Measurements from ENCODE around the gene SLC25A47. TPM values are rescaled to one million over a fixed set of nuclear protein-coding genes. Genes with fewer than 3 reads are reported as not detected.

Gene SLC25A47
- total and polyA plus RNA-seq, 4 donors, result 0.02 to 0.12 (median 0.06) TPM; not detected in 1

GRCh38 chr14:100317389-100317788 is 5.8 kb upstream of the SLC25A47 start:
- WGBS, 2 donors, result 90 to 91% methylated on average over 6 of the region's 6 CpGs
- peaks cover 0 to 2% (median 0%) of the 10 kb centered on the region in 4 donors for H3K9me3 ChIP-seq (ENCODE audit: control insufficient read depth in 4 of 4, insufficient read depth in 3 of 4, low read length in 3 of 4)
- no peaks in the 10 kb centered on the region for H3K27me3 ChIP-seq (ENCODE audit: control insufficient read depth in 3 of 3, insufficient read depth in 3 of 3, low read length in 2 of 3)
- H3K9ac ChIP-seq (ENCODE audit: insufficient read depth in 1 of 2, low read length in 2 of 2), result no peak overlapping the region
- no peaks in the 10 kb centered on the region for H3K36me3 ChIP-seq (ENCODE audit: control insufficient read depth in 4 of 4, insufficient read depth in 4 of 4, low read length in 4 of 4)
- H3K4me1 ChIP-seq (ENCODE audit: control insufficient read depth in 5 of 5, insufficient read depth in 5 of 5, low read length in 5 of 5), result peaks cover 0 to 12% (median 7%) of the 10 kb centered on the region in 5 donors
- DNase-seq, result no peak
- H3K4me3 ChIP-seq, result no peak overlapping the region
- no peak overlapping the region for H3K27ac ChIP-seq (ENCODE audit: low read depth in 1 of 2, low read length in 1 of 2)
- TF ChIP-seq CTCF (IDR thresholded peaks at IDR 0.05; ENCODE audit: control extremely low read depth, extremely low read depth), result no peak
- ATAC-seq (ENCODE audit: insufficient read depth, low FRiP score), result no peak

- ATAC-seq (ENCODE audit: insufficient read depth, low FRiP score) (peak; percentile 80), DNase-seq (peak; percentile 47 to 63 (median 52))
- peak; percentile 62 for TF ChIP-seq CTCF (IDR thresholded peaks at IDR 0.05; ENCODE audit: control extremely low read depth, extremely low read depth)
- 30 to 31% methylated on average over 40 of the region's 40 CpGs for WGBS, 2 donors
- Histone ChIP-seq H3K4me3 (no peak overlapping the region), H3K36me3 (ENCODE audit: control insufficient read depth in 4 of 4, insufficient read depth in 4 of 4, low read length in 4 of 4) (no peaks in the 10 kb centered on the region), H3K9me3 (ENCODE audit: control insufficient read depth in 4 of 4, insufficient read depth in 3 of 4, low read length in 3 of 4) (peaks cover 0 to 2% (median 0%) of the 10 kb centered on the region in 4 donors), H3K27ac (ENCODE audit: low read depth in 1 of 2, low read length in 1 of 2) (no peak overlapping the region), H3K4me1 (ENCODE audit: control insufficient read depth in 5 of 5, insufficient read depth in 5 of 5, low read length in 5 of 5) (peaks cover 0 to 6% (median 3%) of the 10 kb centered on the region in 5 donors), H3K27me3 (ENCODE audit: control insufficient read depth in 3 of 3, insufficient read depth in 3 of 3, low read length in 2 of 3) (no peaks in the 10 kb centered on the region), H3K9ac (ENCODE audit: insufficient read depth in 1 of 2, low read length in 2 of 2) (no peak overlapping the region)
Measured at GRCh38 chr14:100317912-100318808, 5.0 kb upstream of the SLC25A47 start.

- Histone ChIP-seq H3K36me3 (ENCODE audit: control insufficient read depth in 4 of 4, insufficient read depth in 4 of 4, low read length in 4 of 4) (no peaks in the 10 kb centered on the region), H3K27me3 (ENCODE audit: control insufficient read depth in 3 of 3, insufficient read depth in 3 of 3, low read length in 2 of 3) (no peaks in the 10 kb centered on the region), H3K4me3 (no peak overlapping the region), H3K9me3 (ENCODE audit: control insufficient read depth in 4 of 4, insufficient read depth in 3 of 4, low read length in 3 of 4) (no peaks in the 10 kb centered on the region), H3K9ac (ENCODE audit: insufficient read depth in 1 of 2, low read length in 2 of 2) (no peak overlapping the region), H3K4me1 (ENCODE audit: control insufficient read depth in 5 of 5, insufficient read depth in 5 of 5, low read length in 5 of 5) (no peaks in the 10 kb centered on the region), H3K27ac (ENCODE audit: low read depth in 1 of 2, low read length in 1 of 2) (no peak overlapping the region)
- TF ChIP-seq CTCF (IDR thresholded peaks at IDR 0.05; ENCODE audit: control extremely low read depth, extremely low read depth), result no peak
- WGBS, 2 donors, result 87 to 97% methylated on average over 12 of the region's 12 CpGs
- no peak for ATAC-seq (ENCODE audit: insufficient read depth, low FRiP score)
- no peak for DNase-seq
Measured at GRCh38 chr14:100320157-100320856, 2.8 kb upstream of the SLC25A47 start.
